Epidermal melanocyte (primary cell): Measurements from ENCODE around the gene KIF1A.

Experiments
- DNase-seq: peaks from one replicate; pipeline ENCODE4 v3.0.0; 2011; ENCODE audit warnings: low spot score; ENCODE audit not compliant: insufficient read length

KIF1A gene, protein sequence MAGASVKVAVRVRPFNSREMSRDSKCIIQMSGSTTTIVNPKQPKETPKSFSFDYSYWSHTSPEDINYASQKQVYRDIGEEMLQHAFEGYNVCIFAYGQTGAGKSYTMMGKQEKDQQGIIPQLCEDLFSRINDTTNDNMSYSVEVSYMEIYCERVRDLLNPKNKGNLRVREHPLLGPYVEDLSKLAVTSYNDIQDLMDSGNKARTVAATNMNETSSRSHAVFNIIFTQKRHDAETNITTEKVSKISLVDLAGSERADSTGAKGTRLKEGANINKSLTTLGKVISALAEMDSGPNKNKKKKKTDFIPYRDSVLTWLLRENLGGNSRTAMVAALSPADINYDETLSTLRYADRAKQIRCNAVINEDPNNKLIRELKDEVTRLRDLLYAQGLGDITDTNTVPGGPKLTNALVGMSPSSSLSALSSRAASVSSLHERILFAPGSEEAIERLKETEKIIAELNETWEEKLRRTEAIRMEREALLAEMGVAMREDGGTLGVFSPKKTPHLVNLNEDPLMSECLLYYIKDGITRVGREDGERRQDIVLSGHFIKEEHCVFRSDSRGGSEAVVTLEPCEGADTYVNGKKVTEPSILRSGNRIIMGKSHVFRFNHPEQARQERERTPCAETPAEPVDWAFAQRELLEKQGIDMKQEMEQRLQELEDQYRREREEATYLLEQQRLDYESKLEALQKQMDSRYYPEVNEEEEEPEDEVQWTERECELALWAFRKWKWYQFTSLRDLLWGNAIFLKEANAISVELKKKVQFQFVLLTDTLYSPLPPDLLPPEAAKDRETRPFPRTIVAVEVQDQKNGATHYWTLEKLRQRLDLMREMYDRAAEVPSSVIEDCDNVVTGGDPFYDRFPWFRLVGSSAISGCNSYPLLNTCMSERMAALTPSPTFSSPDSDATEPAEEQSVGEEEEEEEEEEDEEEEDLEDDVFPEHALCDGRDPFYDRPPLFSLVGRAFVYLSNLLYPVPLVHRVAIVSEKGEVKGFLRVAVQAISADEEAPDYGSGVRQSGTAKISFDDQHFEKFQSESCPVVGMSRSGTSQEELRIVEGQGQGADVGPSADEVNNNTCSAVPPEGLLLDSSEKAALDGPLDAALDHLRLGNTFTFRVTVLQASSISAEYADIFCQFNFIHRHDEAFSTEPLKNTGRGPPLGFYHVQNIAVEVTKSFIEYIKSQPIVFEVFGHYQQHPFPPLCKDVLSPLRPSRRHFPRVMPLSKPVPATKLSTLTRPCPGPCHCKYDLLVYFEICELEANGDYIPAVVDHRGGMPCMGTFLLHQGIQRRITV (N-terminal part only)

DNA sequence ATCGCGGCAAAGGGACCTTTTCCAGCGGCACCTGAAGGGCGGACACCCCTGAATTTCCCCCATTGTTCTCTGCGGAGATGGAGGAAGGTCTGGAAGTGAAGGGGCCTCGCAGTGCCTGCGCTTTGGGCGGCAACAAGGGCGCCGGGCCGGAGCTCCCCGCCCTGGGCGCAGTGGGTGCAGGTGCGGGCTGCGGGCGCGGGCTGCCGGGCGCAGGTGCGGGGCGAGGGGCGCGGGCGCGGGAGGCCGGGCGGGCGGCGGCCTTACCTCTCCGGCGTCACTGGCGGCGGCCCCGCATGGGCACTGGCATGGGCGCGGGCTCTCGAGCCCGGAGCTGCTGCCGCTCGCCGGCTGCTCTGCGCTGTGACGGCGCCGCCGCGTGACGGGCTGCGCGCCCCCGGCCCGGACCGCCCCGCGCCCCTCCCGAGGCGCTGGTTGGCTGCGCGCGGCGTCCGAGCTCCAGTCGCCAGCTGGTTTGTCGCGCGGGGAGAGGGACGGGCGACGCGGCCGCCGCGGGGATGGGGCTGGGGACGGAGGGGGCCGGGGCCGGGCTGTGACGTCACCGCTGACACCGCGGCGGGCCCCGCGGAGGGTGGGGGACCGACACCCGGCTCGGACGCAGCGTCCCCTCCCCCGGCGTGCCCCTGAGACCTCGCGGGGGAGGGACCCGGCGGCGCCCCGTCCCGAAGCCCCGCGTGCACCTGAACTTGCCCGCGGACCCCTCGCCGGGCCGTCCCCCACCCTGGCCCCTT is at the start of gene KIF1A:
Gene KIF1A (minus strand): TSS at position 362 of the 749 bp plus-strand sequence. CDS start 22,467 bp downstream, outside the sequence.
- DNase-seq = no peak

DNA sequence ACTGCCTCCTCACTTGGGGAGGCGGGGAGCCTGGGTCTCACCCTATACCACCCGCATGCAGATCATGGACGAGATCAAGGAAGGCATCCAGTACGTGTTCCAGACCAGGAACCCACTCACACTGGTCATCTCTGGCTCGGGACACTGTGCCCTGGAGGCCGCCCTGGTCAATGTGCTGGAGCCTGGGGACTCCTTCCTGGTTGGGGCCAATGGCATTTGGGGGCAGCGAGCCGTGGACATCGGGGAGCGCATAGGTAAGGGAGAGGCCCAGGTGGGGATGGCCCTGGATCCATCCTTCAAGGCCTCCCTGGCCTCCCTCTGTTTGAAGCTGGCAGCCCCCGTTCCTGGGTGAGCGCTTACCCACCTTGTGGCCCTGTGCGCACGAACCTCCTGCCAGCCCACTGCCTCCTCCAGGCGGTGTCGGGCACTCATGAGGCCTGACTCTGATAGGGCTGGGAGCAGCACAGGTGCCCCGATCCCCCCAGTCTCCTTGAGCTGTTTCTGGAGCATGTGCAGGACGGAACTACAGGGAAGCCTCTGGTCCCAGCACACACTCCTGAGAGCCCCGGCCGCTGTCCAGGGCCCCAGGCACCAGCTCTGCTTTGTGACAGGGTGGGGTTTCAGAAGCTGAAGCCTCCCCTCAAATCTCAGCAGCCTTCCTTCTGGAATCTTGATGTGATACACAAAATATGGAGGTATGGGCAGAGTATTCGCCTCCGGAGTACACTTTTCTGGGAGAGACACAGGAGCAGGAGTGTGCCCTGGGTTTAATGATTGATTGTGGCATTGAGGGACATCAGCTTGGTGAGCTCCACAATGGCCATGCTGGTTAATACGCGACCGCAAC is 49.3 kb upstream of the KIF1A start:
- DNase-seq = no peak

DNA sequence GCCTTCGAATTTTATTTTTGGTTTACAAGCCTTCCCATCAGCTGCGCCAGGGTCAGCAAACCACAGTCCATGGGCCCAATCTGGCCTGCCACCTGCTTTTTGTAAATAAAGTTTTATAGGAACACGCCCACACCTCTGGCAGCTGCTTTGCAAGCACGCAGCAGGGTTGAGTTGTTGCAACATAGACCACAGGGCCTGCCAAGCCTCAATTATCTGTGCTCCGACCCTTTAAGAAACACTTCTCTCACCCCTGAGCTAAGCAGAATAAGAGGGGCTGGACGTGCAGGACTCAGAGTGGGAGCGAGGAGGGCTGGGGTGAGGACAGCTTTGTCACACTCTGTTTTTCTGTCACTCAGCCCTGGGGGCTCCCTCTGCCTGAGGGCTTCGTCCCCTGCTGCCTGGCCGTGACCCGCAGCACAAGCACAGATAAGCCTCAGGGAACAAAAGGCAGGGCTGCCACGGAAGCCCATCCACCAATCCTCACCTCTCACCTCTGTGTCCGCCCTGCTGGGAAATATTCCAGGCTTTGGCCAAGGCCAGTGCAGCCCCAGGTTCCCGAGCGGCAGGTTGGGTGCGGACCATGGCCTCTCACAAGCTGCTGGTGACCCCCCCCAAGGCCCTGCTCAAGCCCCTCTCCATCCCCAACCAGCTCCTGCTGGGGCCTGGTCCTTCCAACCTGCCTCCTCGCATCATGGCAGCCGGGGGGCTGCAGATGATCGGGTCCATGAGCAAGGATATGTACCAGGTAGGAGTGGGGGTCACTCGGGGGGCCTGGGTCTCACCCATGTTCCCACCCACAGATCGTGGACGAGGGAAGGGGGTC is 48.5 kb upstream of the KIF1A start, which contains the start of gene AGXT:
Gene AGXT (plus strand): TSS at position 539 of the 823 bp plus-strand sequence. CDS start 42 bp downstream, at position 581.
- no peak for DNase-seq

DNA sequence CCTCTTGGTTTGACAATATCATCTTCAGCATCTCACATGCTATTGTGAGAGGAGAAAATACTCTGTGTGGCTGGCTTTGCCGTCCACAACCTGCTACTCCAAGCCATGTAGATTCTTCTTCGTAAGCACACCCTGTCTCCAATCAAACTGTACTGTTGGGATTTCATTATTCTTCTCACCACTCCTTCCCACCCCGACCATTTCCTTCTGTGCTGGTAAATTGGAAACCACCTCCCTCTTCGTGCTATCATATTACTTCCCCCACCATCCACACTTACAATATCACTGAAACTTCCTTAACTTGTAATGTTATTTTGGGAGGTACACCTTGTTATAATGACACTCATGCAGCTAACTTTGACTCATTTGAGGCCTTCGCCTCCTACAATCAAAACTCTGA is 45.4 kb upstream of the KIF1A start:
- DNase-seq = no peak

DNA sequence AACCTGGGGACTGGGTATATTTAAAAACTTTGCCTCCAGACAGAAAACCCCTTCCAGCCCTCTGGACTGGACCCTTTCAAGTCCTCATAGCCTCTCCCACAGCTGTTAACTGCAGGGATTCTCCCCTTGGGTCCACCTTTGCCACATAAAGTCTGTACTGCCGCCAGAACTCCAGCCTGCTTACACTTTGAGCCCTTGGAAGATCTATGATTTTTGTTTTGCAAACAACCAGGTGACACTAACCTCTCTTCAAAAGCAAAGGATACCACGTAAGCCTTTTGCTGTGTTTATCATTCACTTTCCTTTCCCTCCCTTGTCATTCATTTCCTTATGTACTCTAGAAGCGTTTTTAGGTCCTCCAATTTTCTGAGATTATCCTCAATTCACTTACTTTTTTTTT is 44.5 kb upstream of the KIF1A start:
- no peak for DNase-seq

DNA sequence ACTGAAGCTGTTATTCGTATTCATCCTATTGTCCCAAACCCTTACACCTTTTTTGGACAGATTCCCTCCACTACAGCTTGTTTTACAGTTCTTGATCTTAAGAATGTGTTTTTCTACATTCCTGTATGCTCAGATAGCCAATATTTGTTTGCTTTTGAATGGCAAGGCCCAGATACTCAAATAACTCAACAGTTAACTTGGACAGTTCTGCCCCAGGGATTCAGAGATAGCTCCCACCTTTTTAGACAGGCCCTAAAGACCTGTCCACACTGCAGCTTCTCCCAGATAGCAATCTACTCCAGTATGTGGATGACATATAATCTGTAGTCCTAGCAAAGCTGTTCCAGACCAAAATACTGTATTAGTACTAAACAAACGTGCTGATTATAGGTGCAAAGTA is 41.5 kb upstream of the KIF1A start:
- no peak for DNase-seq

DNA sequence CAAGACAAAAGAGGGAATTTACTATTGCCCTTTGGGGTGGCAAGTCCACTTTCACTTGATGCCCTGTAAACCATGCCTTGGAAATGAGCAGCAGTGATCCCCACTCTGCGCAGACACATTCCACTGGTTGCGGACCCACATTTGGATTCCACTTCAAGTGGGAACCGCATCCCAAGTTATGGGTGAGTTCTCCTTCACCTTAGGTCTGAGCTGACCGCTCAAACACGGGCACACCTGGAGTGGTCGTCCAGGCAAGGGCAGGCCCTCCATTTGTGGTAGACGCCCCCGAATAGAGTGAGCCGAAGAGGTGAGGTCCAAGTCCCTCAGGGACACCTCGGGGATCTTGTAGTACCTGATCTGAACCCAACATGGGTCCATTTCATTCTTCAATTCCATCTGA is 38.9 kb upstream of the KIF1A start:
- DNase-seq = no peak

DNA sequence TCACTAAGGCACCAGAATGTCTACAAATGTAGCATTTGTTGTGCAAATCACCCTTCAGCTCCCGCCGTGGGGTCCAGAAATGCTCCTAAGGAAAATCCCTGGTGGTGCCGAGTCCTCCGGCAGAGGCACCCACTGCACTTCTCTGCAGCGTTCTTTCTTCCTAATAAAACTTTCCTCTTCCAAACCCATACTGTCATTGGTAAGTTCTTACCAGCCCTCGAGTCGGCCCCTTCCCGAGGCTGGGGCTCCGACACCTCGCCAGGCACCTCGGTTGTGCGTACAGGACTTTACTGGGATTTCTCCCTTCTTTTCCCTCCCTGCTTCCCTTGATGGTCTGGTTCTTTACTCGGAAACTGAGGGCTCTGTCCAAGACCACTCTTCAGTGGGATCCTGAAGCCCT is 38.3 kb upstream of the KIF1A start:
- DNase-seq = no peak

DNA sequence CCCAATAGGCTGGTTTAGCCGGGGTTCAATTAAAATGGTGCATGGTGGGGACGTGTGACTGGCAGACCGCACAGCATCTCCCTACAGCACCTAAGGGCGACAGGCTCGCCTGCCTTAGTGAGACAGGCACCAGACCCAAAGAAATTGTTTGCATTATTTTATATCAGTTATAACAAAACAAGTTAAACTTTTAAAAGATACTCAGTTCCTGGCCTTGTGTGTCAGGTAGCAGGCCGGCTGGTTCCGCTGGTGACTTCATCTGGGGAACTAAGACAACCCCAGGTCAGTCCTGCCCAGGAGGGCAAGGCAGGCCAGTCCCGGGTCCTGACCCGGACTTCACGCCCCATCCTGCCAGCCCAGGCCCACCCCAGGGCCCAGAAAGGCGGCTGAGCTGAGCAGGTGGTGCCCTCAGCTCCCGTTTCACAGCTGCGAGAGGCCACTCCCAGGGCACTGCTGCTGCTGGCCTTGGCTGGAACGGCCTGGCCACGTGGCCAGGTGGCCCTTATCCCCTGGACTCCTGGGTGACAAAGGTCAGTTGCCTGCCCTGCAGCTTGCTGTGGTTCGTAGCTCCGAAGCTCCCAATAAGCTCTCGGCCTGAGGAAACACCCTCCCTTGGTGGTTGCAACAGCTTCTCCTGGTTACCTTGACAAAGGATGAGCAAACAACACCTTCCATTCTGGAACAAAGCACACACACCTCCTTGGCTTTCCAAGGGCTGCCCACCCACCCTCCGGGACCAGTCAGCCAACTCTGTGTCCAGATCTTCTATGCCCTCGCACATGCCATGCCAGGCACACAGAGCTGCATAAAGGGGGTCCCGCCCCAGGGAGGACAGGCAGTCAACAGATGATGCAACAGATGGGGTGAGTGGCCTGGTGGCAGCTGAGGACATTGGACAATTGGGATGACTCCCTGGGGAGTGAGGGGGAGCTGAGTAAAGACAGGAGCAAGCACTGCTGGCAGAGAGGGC is 37.3 kb upstream of the KIF1A start:
- no peak for DNase-seq

DNA sequence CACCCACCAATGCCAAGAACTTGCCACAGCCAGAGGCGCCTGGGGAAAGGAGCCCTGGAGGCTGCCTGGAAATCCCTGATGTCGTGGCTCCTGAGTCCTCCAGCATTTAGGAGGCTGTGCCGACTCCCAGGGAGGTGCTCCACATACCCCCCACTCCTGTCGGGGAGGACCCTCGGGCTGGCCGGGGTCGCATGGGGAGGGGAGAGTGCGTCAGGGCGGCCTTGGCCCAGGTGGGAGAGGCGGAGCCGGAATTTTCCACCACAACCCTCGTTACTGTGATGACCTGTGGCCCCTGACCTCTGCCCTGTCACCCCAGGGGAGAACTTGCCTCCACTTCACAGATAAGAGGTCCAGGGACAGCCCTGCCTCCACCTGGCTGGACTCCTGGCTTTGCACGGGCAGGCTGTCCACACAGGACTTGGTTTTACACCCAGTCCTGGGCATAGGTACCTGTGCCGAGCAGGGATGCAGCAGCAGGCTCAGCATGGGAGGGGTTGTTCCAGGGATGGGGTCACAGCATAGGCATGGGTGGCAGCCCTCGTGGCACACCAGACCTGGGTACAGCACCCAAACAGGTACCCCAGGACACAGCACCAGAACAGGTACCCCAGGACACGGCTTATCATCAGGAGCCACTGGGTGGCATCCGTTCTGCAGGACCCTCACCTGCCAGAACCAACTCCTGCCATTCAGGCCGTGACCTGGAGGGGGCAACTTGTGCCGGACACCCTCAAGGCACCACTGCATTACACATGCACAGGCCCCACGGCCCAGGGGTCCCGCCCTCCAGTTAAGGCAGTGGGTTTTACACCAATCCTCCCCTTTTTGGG is 36.3 kb upstream of the KIF1A start:
- no peak for DNase-seq

DNA sequence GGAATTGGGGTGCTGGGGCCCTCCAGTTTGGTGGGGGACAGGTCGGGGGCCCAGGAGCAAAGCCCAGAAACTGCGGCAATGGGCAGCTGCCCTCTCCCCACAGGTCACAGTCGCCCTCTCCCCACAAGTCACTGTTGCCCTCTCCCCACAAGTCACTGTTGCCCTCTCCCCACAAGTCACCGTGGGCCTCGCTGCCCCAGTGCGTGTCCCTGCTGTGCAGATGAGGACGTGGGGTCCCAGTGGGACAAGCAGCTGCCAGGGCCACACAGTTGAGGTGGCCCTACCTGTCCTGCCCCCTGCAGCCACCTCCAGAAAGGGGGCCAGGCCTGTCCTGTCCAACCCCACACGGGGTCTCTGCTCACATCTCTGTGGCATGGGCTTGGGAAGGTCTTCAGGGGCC is 35.7 kb upstream of the KIF1A start:
- DNase-seq = no peak

DNA sequence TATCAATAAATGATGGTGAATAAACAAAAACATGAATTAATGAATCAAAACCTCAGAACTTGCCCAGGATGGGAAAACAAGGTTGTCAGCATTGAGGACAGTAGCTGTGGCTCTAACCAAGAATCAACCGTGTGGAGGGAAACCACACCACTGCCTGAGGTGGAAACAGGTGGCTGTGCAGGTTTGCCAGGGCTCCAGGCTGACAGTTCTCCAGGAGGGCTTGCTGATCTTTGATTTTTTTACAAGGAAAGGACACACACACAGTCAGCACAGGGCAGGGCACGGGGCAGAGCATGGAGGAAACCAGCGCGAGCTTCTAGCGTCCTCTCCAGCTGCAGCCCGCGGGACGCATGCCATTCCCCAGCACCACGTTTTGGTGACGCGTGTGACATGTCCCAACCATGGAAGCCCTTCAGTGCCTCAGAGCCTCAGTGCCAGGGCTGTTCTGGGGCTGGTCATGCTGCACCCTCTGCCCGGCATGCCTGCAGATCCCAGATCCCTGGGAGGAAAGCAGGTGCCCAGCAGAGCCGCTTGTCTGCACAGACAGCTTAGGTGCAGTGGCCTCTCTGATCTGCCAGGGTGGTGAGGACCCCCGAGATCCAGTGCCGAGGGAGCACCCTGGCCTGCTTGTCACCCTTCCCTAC is 32.8 kb upstream of the KIF1A start:
- no peak for DNase-seq

DNA sequence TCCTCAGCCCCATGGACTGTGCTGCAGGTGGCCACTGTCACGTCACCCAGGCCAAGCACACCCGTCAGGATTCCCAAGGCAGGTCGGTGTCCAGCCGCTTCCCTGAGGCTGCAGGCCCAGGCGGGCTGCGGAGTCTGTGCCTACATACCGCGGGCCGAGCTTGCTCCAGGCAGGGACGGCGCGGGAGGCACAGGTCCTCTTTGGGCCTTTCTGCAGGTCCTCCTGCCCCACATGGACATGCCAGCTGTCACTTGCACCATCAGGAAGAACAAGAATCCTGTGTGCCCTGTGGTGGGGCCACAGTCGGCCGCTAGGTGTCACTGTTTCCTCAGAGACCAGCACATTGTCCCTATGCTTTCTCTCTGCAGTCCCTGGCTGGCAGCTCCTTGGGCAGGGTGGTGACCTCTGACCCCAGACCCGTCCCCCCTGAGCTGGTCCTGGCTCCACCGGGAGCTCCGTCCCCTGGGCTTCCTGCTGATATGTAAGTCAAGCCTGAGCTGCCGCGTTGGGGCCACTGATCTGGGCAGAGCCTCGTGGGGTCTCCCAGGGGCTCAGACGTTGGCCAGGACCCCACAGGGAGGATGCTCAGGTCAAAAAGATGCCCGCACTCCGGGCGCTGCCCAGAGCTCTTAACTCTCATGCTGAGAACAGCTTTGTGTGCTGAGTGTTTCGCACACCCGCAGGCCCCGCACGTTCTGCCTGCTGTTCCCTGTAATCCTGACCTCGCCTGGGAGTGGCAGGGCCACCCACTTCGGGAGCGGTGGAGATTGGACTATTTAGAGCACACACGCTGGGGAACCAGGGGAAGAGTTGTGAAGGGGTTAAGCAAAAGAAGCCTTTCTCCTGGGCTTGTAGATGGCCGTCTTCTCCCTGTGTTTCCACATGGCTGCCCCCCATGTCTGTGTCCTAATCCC is 31.3 kb upstream of the KIF1A start:
- DNase-seq = peak; percentile 86

DNA sequence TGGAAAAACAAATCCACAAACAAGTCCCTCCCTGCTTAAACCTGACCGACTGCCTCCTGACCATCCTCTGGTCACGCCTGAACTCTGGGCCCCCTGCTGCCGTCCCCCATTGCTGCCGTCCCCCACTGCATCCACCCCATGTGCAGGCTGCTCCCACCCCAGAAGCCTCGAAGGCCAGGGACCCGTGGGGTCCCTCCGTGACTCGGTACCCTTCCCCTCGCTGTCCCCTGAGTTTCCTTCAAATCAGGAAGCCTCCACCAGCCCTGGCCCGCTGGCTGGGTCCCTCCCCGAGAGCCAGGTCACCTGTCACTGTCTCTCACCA is 30.7 kb upstream of the KIF1A start:
- DNase-seq = no peak

DNA sequence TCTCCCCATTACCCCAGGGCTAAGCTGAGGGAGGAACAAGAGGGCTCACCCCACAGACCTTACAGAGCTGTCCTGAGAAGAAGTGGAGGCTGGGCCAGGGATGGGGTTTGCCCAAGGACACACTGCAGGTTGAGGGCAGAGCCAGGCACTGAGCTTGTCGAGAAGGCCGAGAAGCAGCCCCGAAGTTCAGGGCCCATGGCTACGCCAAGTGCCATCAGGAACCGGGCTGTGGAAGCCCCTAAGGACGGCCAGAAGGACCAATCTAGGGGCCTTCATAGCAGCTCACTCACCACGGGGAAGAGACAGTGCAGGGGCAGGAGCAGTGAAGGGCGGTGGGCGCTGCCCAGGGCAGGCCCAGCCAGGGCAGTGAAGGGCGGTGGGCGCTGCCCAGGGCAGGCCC is 30.0 kb upstream of the KIF1A start:
- DNase-seq = no peak
